Measurements from ENCODE around the gene GGT7. TPM values are rescaled to one million over a fixed set of nuclear protein-coding genes. Genes with fewer than 3 reads are reported as not detected.

Gene GGT7
- total and polyA plus RNA-seq, 3 donors from 2014 or later, result 13.4 to 24.1 (median 22.6) TPM

- no peaks in the 10 kb centered on the region for H3K36me3 ChIP-seq (ENCODE audit: low read depth, missing control alignments)
- H3K4me3 ChIP-seq, result no peak overlapping the region
- TF ChIP-seq POLR2A (IDR thresholded peaks at IDR 0.05) (no peak), CTCF (IDR thresholded peaks at IDR 0.05) (no peak)
- no peak for DNase-seq
- peaks cover 6% of the 10 kb centered on the region for H3K4me1 ChIP-seq
- no peak overlapping the region for H3K27ac ChIP-seq
- no peaks in the 10 kb centered on the region for H3K27me3 ChIP-seq
- intact Hi-C loops (cut with DNase I; ENCODE audit: low total_unique reads), result no loop called here
- H3K9me3 ChIP-seq, result no peaks in the 10 kb centered on the region
- 92 to 98% methylated on average over 2 of the region's 2 CpGs for WGBS, 2 donors
Observed at GRCh38 chr20:34891166-34892062, 18.8 kb upstream of the GGT7 start.

GRCh38 chr20:34888468-34888867, 15.8 kb upstream of the GGT7 start:
- Histone ChIP-seq H3K27me3 (no peaks in the 10 kb centered on the region), H3K4me3 (no peak overlapping the region), H3K9me3 (no peaks in the 10 kb centered on the region), H3K27ac (no peak overlapping the region), H3K4me1 (no peaks in the 10 kb centered on the region), H3K36me3 (ENCODE audit: low read depth, missing control alignments) (no peaks in the 10 kb centered on the region)
- intact Hi-C loops (cut with DNase I; ENCODE audit: low total_unique reads), result no loop called here
- WGBS, 2 donors, result 79 to 92% methylated on average over 1 of the region's 1 CpG
- TF ChIP-seq CTCF (IDR thresholded peaks at IDR 0.05), result no peak
- DNase-seq, result no peak

GRCh38 chr20:34887023-34887422, 14.4 kb upstream of the GGT7 start:
- intact Hi-C loops (cut with DNase I; ENCODE audit: low total_unique reads), result no loop called here
- Histone ChIP-seq H3K9me3 (no peaks in the 10 kb centered on the region), H3K36me3 (ENCODE audit: low read depth, missing control alignments) (no peaks in the 10 kb centered on the region), H3K27ac (no peak overlapping the region), H3K27me3 (no peaks in the 10 kb centered on the region), H3K4me1 (no peaks in the 10 kb centered on the region), H3K4me3 (no peak overlapping the region)
- TF ChIP-seq POLR2A (IDR thresholded peaks at IDR 0.05) (no peak), CTCF (IDR thresholded peaks at IDR 0.05) (no peak)
- WGBS, 2 donors, result 54 to 56% methylated on average over 3 of the region's 3 CpGs
- DNase-seq, result no peak

GRCh38 chr20:34886122-34886521, 13.5 kb upstream of the GGT7 start:
- 94 to 97% methylated on average over 3 of the region's 3 CpGs for WGBS, 2 donors
- Histone ChIP-seq H3K27me3 (no peaks in the 10 kb centered on the region), H3K9me3 (no peaks in the 10 kb centered on the region), H3K27ac (no peak overlapping the region), H3K36me3 (ENCODE audit: low read depth, missing control alignments) (no peaks in the 10 kb centered on the region), H3K4me3 (no peak overlapping the region), H3K4me1 (no peaks in the 10 kb centered on the region)
- intact Hi-C loops (cut with DNase I; ENCODE audit: low total_unique reads), result no loop called here
- no peak for DNase-seq
- TF ChIP-seq POLR2A (IDR thresholded peaks at IDR 0.05) (no peak), CTCF (IDR thresholded peaks at IDR 0.05) (no peak)

GRCh38 chr20:34884260-34884659, 11.6 kb upstream of the GGT7 start:
- no peak for DNase-seq
- Histone ChIP-seq H3K27me3 (no peaks in the 10 kb centered on the region), H3K9me3 (no peaks in the 10 kb centered on the region), H3K36me3 (ENCODE audit: low read depth, missing control alignments) (no peaks in the 10 kb centered on the region), H3K27ac (no peak overlapping the region), H3K4me1 (no peaks in the 10 kb centered on the region), H3K4me3 (no peak overlapping the region)
- intact Hi-C loops (cut with DNase I; ENCODE audit: low total_unique reads), result no loop called here
- WGBS, 2 donors, result 81 to 90% methylated on average over 1 of the region's 1 CpG
- TF ChIP-seq CTCF (IDR thresholded peaks at IDR 0.05) (no peak), POLR2A (IDR thresholded peaks at IDR 0.05) (no peak)
